Immature natural killer cell (primary cell): ENCODE data around the gene ETFRF1. TPM values are rescaled to one million over a fixed set of nuclear protein-coding genes. Genes with fewer than 3 reads are reported as not detected.

Experiments
- DNase-seq, 3 donors: peaks; one replicate each; pipeline ENCODE4 v3.0.0; 2022; ENCODE audit warnings: mixed read lengths in 1 of 3
- H3K27ac Mint-ChIP-seq, 6 donors: one replicate each; pipeline ENCODE4 v1.8.0; 2020; ENCODE audit warnings: mixed read lengths in 6 of 6, mild to moderate bottlenecking in 5 of 6, inconsistent platforms in 4 of 6, moderate library complexity in 3 of 6
- H3K27me3 Mint-ChIP-seq, 3 donors: one replicate each; pipeline ENCODE4 v1.8.0; 2020 to 2021; ENCODE audit warnings: low read depth in 3 of 3, mild to moderate bottlenecking in 3 of 3, mixed read lengths in 3 of 3, moderate library complexity in 3 of 3, inconsistent platforms in 1 of 3
- H3K36me3 Mint-ChIP-seq, 3 donors: one replicate each; pipeline ENCODE4 v1.8.0; 2020; ENCODE audit warnings: mixed read lengths in 3 of 3, inconsistent platforms in 2 of 3, mild to moderate bottlenecking in 2 of 3
- H3K4me1 Mint-ChIP-seq, 2 donors: one replicate each; pipeline ENCODE4 v1.8.0; 2020; ENCODE audit warnings: inconsistent platforms in 2 of 2, mild to moderate bottlenecking in 2 of 2, mixed read lengths in 2 of 2, moderate library complexity in 1 of 2
- H3K4me3 Mint-ChIP-seq, 5 donors: one replicate each; pipeline ENCODE4 v1.8.0; 2020; ENCODE audit warnings: mild to moderate bottlenecking in 5 of 5, mixed read lengths in 5 of 5, inconsistent platforms in 3 of 5, moderate library complexity in 3 of 5
- H3K9me3 Mint-ChIP-seq, 6 donors: one replicate each; pipeline ENCODE4 v1.8.0; 2020; ENCODE audit warnings: mild to moderate bottlenecking in 6 of 6, mixed read lengths in 6 of 6, inconsistent platforms in 4 of 6, moderate library complexity in 3 of 6
- polyA plus RNA-seq, 3 donors: library from polyadenylated mRNA; unstranded; fragments of 300-500 nt; fragmentation: Illumina TruSeq; gene quantifications; one replicate each; pipeline ENCODE4 v1.2.3, GENCODE V29; 2021

ETFRF1 gene, protein sequence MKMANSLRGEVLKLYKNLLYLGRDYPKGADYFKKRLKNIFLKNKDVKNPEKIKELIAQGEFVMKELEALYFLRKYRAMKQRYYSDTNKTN
- polyA plus RNA-seq: 10 to 100 TPM; 21.2 to 23.1 (median 22.9) TPM

DNA sequence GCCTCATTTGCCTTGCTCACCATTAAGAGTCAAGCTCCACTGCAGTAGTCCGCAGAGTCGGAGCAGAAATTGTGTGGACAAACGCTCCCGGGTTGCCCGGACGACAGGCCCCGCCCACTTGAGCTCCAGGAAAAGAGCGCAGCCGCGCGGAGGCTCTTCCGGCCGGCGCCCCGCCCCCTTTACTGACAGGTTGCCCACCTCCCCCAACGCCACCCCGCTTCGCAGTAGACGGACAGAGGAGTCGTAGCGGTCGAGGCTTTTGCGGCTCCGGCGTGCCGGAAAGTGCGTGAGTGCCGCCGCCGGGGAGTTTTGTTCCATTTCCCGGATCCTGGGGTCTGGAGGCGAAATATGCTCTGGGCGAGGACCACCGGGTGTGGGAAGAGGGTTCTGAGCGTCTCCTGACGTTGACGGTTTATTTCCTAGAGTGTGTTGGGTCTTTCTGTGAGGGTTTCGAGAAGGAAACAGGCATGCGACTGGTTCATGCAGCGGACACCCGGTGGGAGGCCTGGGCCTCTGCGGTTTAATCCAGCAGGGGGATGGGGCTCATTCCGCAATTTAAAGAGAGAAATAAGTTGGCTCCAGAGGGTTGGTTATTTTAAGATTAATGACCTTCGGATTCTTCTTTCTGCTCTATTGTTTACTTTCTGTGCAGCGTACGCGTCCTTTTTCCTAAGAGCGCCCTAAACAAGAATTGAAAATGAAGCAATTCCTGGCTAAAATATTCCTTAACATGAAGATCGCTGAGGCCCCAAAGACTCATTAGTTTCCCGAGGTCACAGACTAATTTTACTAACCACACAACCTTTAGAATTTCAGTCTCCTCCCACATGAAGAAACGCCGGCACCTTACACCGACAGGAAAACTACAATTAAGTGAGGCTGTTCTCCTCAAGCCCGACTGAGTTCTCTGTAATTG, at the start of gene ETFRF1, which contains the start of gene DNAI7:
Gene ETFRF1 (plus strand): TSS at position 182 of the 916 bp plus-strand sequence. CDS start 8,720 bp downstream, outside the sequence.
Gene DNAI7 (minus strand): TSS at position 105 of the 916 bp plus-strand sequence. CDS start 82 bp downstream, at position 23.
- peaks cover 20 to 26% of the 10 kb centered on the region in 2 donors for H3K4me1 Mint-ChIP-seq
- H3K9me3 Mint-ChIP-seq: no peaks in the 10 kb centered on the region
- peak within 1 kb of the TSS; percentile 95 to 99 (median 97) for H3K4me3 Mint-ChIP-seq
- H3K27ac Mint-ChIP-seq: peak within 1 kb of the TSS; percentile 96 to 99 (median 98)
- H3K36me3 Mint-ChIP-seq: no peaks in the 10 kb centered on the region
- H3K27me3 Mint-ChIP-seq: peaks cover 12 to 15% (median 13%) of the 10 kb centered on the region in 3 donors
- DNase-seq: peak; percentile 98

DNA sequence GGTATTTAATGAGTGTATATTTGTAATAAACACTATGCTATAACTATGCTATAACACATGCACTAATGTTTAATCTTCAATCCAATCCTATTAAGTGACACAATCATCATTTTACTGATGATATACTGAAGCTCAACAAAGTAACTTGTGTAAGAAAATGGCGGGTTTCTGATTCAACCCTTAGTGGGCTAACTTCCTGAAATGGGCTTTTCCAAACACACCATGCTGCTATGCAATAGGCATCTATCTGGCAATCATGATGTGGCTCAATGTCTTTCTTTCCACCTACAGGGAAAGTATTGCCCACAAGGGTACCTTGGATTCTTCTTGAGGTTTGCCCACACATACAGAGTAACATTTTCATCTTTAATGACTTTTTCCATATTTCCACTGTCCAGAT, 48.4 kb upstream of the ETFRF1 start:
- H3K27ac Mint-ChIP-seq: no peak overlapping the region
- no peaks in the 10 kb centered on the region for H3K9me3 Mint-ChIP-seq
- H3K4me3 Mint-ChIP-seq: no peak overlapping the region
- H3K36me3 Mint-ChIP-seq: no peaks in the 10 kb centered on the region
- H3K4me1 Mint-ChIP-seq: no peaks in the 10 kb centered on the region
- H3K27me3 Mint-ChIP-seq: peaks cover 0 to 1% (median under 1%) of the 10 kb centered on the region in 3 donors
- no peak for DNase-seq

DNA sequence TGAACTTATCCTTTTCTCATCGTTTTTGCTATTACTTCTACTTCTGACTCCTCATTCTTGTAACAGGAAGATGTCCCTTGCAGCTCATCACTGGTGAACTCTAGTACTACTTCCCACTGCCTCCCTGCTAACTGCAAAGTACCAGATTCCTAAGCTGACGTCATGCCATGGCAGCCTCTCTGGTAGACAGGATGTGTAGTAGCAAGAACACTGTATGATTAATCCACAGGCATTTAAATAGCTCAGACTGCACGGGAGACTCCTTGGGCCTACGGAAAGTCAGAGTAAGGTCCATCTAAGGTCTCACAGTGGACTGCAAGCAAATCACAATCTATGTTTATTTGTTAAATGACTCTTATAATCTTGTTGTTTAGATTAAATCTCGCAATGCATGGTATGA, 43.6 kb upstream of the ETFRF1 start:
- Mint-ChIP-seq H3K27ac (no peak overlapping the region), H3K36me3 (no peaks in the 10 kb centered on the region), H3K4me1 (no peaks in the 10 kb centered on the region), H3K27me3 (peaks cover 0 to 4% (median 1%) of the 10 kb centered on the region in 3 donors), H3K4me3 (no peak overlapping the region), H3K9me3 (no peaks in the 10 kb centered on the region)
- DNase-seq: no peak

DNA sequence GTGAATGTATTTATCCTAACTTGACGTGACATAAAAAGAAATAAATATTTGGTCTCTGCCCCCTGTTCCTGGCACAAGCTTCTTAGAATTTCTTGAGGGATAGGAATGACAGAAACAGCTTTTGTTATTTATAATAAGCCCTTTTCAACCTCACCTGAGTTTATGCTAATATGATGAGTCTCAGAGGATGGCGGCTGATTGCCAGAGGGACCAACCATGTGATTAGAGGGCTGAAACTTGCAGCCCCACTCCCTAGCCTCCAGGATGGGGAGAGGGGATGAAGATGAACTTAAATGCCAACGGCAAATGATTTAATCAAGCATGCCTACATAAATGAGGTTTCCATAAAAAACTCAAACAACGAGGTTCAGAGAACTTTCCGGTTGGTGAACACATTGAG, 43.0 kb upstream of the ETFRF1 start:
- Mint-ChIP-seq H3K4me3 (no peak overlapping the region), H3K4me1 (no peaks in the 10 kb centered on the region), H3K27ac (no peak overlapping the region), H3K27me3 (peaks cover 0 to 4% (median 1%) of the 10 kb centered on the region in 3 donors), H3K36me3 (no peaks in the 10 kb centered on the region), H3K9me3 (no peaks in the 10 kb centered on the region)
- no peak for DNase-seq

DNA sequence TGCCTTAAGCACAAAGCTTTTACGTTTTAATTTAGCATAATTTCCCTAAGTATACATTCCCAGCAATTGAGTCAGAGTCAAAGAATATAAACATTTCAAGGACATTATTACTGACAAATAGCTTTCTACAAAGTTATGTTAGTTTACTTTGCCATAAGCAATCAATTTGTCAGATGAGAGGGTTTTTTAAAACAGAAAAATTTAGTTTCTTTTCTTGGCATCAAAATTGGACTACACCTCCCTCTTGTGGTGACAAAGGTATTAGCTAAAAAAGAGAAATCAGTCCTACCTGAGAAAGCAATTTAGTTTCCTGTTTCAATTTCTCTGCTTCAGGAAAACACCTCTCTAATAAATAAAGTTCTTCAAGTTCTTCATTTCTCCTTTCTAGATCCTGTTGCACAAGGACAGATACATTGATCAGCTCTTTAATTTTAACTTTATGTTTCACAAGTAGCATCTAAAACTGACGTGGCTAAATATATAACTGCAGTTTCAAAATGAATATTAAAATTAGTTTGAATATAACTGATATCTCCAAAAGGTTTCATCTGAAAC, 39.9 kb upstream of the ETFRF1 start:
- Mint-ChIP-seq H3K4me3 (peak overlapping the region in 1 of 5 donors; percentile 50), H3K27me3 (peaks cover 0 to 6% (median 1%) of the 10 kb centered on the region in 3 donors)
- DNase-seq: peak; percentile 15 to 38 (median 16)

DNA sequence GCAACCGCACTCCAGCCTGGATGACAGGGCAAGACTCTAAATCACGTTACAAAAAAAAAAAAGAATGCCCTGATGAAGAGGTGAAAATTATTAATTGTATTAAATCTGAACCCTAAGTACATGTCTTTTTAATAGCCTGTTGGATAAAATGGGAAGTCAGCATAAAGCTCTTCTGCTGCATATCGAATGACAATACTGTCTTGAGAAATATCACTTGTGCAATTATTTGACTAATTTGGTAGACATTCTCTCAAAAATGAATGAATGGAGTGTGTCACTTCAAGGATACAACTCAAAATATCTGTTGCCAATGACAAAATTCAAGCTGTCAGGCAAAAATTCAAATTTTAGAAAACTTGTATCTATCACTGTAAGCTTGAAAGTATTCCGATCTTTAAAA, 39.0 kb upstream of the ETFRF1 start:
- Mint-ChIP-seq H3K27me3 (peaks cover 0 to 6% (median 1%) of the 10 kb centered on the region in 3 donors), H3K36me3 (no peaks in the 10 kb centered on the region), H3K9me3 (no peaks in the 10 kb centered on the region), H3K4me3 (no peak overlapping the region), H3K27ac (no peak overlapping the region), H3K4me1 (no peaks in the 10 kb centered on the region)
- DNase-seq: no peak

More for the DNA sequence above, 39.9 kb upstream of the ETFRF1 start:
- H3K4me1 Mint-ChIP-seq: no peaks in the 10 kb centered on the region
- H3K9me3 Mint-ChIP-seq: no peaks in the 10 kb centered on the region
- H3K27ac Mint-ChIP-seq: no peak overlapping the region
- no peaks in the 10 kb centered on the region for H3K36me3 Mint-ChIP-seq

DNA sequence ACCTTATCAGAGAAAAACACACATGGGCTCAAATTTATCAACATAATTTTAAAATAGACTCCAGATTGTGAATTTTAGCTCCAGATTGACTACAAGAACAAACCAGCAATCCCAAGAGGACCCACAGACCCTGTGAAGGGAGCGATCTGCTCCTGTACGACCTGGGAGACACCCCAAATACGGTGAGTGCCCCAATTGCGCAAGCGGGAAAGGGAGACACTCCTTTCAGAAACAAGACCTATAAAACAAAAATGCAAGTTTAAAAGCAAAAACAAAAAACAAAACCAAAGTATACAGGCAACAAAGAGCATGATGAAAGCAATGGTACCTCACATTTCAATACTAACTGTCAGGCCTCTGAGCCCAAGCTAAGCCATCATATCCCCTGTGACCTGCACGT, 32.2 kb upstream of the ETFRF1 start:
- Mint-ChIP-seq H3K27ac (no peak overlapping the region), H3K4me3 (no peak overlapping the region), H3K36me3 (no peaks in the 10 kb centered on the region), H3K4me1 (no peaks in the 10 kb centered on the region), H3K9me3 (no peaks in the 10 kb centered on the region), H3K27me3 (no peaks in the 10 kb centered on the region)
- no peak for DNase-seq

DNA sequence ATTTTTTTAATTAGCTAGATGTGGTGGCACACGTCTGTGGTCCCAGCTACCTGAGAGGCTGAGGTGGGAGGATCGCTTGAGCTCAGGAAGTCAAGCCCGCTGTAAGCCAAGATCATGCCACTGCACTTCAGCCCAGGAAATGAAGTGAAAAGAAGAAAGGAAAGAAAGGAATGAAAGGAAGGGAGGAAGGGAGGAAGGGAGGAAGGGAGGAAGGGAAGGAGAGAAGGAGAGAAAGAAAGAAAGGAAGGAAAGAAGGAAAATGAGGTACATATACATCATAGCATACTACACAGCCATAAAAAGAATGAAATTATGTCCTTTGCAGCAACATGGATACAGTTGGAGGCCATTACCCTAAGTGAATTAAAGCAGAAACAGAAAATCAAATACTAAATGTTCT, 12.3 kb upstream of the ETFRF1 start:
- Mint-ChIP-seq H3K27me3 (peaks cover 0 to 4% (median 3%) of the 10 kb centered on the region in 3 donors), H3K36me3 (no peaks in the 10 kb centered on the region), H3K4me3 (no peak overlapping the region), H3K27ac (no peak overlapping the region), H3K9me3 (no peaks in the 10 kb centered on the region), H3K4me1 (peaks cover 9 to 14% of the 10 kb centered on the region in 2 donors)
- no peak for DNase-seq

DNA sequence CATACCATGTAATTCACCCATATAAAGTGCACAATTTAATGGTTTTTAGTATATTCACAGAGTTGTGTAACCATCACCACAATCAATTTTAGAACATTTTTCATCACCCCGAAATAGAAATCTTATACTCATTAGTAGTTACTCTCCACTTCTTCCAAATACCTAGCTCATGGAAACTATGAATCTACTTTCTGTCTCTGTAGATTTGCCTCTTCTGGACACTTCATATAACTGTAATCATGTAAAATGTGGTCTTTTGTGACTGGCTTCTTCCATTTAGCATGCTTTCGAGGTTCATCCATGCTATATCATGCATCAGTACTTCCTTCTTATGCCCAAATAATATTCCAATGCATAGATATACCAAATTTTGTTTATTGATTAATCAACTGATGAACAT, 10.9 kb upstream of the ETFRF1 start:
- H3K36me3 Mint-ChIP-seq: no peaks in the 10 kb centered on the region
- H3K9me3 Mint-ChIP-seq: no peaks in the 10 kb centered on the region
- DNase-seq: no peak
- peaks cover 9 to 14% of the 10 kb centered on the region in 2 donors for H3K4me1 Mint-ChIP-seq
- no peak overlapping the region for H3K27ac Mint-ChIP-seq
- no peak overlapping the region for H3K4me3 Mint-ChIP-seq
- H3K27me3 Mint-ChIP-seq: peaks cover 0 to 3% (median 0%) of the 10 kb centered on the region in 3 donors

DNA sequence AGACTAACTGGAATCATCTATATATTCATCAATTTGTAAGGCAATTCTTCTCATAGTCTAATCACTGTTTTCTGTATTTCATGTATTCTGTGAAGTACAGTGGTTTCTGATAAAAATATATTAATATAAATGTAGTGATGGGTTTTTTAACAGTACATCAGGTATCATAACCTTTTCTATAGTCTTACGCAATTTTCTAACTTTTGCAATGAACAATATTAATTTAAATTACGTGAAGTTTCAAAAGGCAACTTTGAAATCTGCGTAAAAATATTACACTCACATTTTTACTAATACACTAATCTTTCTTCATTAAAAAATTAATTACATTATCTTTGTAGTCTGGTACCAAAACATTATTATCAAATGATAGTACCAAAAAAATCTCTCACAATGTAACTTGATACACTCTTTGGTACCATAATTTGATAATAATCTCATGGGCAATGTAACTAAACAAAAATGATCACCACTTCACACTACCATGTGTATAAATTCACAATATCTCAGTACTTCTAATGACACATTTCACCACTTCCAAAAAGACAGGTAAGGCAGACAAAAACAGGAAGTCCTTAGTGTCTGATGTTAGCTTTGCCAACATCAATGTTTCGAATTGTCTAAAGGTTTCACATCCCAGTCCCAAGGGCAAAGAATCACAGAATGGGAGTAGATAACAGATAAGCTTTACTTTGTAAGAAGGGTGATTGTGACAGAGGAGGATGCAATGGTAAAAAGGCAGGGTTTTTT, 8.8 kb upstream of the ETFRF1 start:
- Mint-ChIP-seq H3K36me3 (no peaks in the 10 kb centered on the region), H3K9me3 (no peaks in the 10 kb centered on the region), H3K4me1 (peaks cover 9 to 14% of the 10 kb centered on the region in 2 donors), H3K27me3 (peaks cover 0 to 5% (median 0%) of the 10 kb centered on the region in 3 donors), H3K27ac (peak overlapping the region in 2 of 6 donors; percentile 9 to 28), H3K4me3 (peak overlapping the region in 2 of 5 donors; percentile 2 to 48)
- DNase-seq: no peak

DNA sequence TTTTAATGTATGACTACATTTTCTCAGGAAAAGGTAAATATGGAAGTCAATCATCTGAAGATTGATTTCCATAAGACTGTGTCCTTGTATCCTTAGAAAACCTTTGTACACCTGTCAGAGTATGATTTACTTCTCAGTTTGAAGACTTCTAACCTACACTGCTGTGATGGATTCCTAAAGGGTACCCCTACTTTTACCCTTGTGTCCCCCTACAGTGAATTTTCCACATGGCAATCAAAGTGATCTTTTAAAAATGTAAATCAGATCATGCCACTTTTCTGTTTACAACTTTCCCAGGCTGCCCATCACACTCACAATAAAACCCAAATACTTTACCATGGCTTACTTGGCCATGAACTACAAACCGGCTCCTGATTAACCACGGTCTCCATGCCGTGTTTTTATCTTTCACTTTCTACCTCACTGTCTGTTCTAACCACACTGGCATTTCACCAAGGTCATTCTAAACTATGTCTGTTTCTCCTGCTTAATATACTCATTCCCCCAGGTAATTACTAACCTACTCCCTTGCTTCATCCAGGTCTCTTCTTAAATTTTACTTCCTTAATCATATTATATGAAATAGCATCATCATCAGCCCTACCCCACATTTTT, 8.1 kb upstream of the ETFRF1 start:
- Mint-ChIP-seq H3K4me3 (peak overlapping the region; percentile 52 to 69 (median 64)), H3K27me3 (peaks cover 0 to 5% (median 0%) of the 10 kb centered on the region in 3 donors), H3K9me3 (no peaks in the 10 kb centered on the region), H3K4me1 (peaks cover 9 to 14% of the 10 kb centered on the region in 2 donors), H3K36me3 (no peaks in the 10 kb centered on the region), H3K27ac (peak overlapping the region in 5 of 6 donors; percentile 8 to 26 (median 24))
- DNase-seq: peak; percentile 12 to 22 (median 13)

DNA sequence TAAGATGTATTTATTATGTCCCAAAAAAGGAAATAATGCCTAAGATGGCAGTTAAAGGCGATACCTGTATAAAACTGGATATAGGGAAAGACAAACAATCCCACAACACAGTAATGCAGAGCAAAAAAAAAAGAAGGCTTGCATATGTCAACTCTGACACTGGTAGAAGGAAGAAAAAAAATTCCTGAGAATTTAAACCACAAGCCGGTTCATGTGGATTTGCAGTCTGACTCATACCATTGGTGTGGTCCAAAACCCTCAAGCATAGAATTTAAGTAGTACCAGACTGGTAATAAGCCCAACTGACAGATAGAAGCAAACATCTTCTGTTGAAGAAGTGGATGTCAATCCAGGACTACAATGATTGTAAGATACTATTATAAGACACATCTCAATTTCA, 7.3 kb upstream of the ETFRF1 start:
- H3K36me3 Mint-ChIP-seq: no peaks in the 10 kb centered on the region
- H3K27ac Mint-ChIP-seq: no peak overlapping the region
- no peak for DNase-seq
- no peak overlapping the region for H3K4me3 Mint-ChIP-seq
- H3K9me3 Mint-ChIP-seq: no peaks in the 10 kb centered on the region
- peaks cover 0 to 5% (median under 1%) of the 10 kb centered on the region in 3 donors for H3K27me3 Mint-ChIP-seq
- H3K4me1 Mint-ChIP-seq: peaks cover 9 to 14% of the 10 kb centered on the region in 2 donors

DNA sequence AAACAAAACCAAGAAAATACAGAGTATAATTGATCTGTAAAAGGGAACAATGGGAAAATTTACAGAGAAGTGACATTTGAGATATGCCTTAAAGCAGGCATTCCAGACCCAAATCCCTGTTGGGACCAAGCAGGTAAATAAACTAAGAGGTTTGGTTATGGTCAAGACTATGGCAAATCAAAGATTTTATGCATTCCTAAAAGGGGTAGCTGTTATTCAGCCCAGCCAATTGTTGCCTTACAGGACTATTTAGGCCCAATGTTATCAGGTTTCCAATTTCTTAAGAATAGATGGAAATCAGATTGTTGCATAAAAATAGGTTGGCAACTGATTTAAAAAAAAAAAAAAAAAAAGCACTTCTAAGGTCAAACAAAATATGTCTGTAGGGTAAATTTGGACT, 5.4 kb upstream of the ETFRF1 start:
- Mint-ChIP-seq H3K27ac (no peak overlapping the region), H3K4me3 (no peak overlapping the region), H3K27me3 (peaks cover 0 to 5% (median 2%) of the 10 kb centered on the region in 3 donors), H3K4me1 (peaks cover 16 to 21% of the 10 kb centered on the region in 2 donors), H3K9me3 (no peaks in the 10 kb centered on the region), H3K36me3 (no peaks in the 10 kb centered on the region)
- no peak for DNase-seq
